HG02870 (cell line): ENCODE data around the gene AATF.

Source experiments
- ATAC-seq: cut with Tn5 transposase; IDR thresholded peaks from one replicate; pipeline ENCODE4 v1.9.1; 2021; ENCODE audit warnings: mild to moderate bottlenecking, moderate library complexity; ENCODE audit not compliant: unreplicated experiment

AATF gene

DNA sequence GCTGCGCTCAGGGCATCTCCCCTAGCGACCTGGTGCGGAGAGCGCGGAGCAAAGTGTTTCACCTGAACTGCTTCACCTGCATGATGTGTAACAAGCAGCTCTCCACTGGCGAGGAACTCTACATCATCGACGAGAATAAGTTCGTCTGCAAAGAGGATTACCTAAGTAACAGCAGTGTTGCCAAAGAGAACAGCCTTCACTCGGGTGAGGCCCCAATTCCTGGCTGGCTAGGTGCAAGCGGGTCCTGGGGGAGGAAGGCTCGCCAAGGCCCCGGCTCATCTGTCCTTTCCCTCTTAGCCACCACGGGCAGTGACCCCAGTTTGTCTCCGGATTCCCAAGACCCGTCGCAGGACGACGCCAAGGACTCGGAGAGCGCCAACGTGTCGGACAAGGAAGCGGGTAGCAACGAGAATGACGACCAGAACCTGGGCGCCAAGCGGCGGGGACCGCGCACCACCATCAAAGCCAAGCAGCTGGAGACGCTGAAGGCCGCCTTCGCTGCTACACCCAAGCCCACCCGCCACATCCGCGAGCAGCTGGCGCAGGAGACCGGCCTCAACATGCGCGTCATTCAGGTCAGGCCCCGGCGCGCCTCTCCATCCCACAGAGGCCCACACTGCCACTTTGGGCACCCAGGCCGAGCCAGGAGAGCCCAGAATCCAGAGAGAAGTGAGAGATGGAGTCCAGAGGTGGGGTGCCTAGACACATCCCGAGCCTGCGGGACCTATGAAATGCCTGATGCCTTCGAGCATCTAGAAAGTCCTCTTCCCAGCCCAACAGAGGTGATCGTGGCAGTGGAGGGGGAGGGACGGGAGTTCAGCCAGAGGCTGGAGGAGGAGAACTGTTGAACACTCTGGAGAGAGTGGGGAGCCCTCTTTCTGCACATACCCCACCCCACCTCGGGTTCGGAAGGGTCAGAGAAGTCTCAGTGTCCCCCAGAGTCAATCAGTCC is 8.2 kb upstream of the AATF start:
- ATAC-seq = no peak

DNA sequence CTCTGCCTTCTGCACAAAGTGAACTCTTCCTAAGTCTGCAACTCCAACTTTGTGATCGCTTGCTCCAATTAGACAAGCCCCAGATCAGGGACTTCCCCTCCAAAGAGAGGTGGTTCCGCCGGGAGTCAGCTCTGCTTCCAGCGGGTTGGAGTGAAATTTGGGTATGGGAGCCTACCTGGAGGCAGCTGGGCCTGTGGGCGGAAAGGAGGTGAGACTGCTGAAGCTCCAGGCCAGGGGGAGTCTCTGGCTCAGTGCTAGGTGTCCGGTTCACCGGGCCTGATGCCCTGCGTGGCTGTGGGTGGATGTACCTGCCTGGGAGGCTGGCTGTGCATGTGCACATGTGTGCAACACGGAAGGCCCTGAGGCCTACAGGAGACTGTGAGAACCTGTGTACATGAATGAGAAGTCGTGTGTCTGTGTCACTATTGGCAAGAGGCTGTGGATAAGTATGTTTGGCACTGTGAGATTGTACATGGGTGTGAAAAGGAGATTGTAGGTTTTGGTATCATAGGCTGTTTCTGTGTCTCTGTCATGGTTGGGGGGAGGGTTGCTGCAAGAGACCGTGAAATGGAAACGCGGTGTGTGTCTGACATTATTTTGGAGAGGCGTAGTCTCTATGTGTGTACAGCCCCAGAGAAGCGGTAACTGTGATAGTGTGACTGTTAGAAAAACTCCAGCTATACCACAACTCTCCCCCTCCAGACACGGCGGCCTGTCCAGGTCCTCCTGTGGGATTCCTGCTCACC is 7.3 kb upstream of the AATF start:
- no peak for ATAC-seq

DNA sequence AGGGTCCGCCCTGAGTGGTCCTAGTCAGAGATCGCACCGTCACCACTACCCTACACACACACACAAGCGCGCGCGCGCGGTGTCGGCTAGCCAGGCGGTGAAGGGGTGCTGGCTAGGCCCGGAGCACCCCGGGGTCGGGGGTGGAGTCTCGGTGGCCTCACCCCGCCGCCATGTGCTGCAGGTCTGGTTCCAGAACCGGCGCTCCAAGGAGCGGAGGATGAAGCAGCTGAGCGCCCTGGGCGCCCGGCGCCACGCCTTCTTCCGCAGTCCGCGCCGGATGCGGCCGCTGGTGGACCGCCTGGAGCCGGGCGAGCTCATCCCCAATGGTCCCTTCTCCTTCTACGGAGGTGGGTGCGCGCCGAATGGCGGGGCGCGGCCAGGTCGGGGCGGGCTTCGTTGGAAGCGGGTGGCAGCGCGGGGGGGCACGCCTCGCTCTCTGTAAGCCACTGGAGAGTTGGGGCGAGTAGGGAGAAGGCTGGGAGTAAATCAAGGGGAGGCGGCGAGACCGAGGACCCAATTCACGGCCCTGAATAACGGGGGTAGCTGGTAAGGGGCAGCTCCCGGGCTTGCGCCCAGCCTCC is 6.6 kb upstream of the AATF start:
- no peak for ATAC-seq

- ATAC-seq = no peak
These were observed 6.1 kb upstream of the AATF start for GRCh38 chr17:36942631-36943125.

- no peak for ATAC-seq
These were observed 5.2 kb upstream of the AATF start for GRCh38 chr17:36943250-36944191.

- ATAC-seq = no peak
These were observed 4.2 kb upstream of the AATF start for GRCh38 chr17:36944553-36944952.

DNA sequence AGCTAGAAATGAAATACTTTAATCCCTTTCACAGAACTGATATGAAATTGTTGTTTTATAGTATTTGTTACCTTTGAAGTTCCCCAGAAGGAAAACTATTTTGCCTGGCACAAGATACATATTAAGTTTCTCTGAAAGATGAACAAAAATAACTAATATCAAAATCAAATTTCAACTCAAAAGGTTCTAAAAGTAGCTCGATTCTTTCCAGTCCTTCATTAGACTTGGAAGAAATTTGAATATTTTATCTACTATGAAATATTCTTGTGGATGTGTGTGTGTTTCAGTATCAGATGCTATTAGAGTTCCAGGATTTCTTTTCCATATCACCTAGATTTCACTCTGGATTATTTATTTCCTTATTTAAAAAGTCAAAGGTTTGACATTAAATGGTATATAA is 3.6 kb upstream of the AATF start:
- ATAC-seq = no peak

GRCh38 chr17:36945959-36946725 is 2.6 kb upstream of the AATF start:
- ATAC-seq = no peak

GRCh38 chr17:36946726-36947091 is 2.0 kb upstream of the AATF start:
- ATAC-seq = no peak

DNA sequence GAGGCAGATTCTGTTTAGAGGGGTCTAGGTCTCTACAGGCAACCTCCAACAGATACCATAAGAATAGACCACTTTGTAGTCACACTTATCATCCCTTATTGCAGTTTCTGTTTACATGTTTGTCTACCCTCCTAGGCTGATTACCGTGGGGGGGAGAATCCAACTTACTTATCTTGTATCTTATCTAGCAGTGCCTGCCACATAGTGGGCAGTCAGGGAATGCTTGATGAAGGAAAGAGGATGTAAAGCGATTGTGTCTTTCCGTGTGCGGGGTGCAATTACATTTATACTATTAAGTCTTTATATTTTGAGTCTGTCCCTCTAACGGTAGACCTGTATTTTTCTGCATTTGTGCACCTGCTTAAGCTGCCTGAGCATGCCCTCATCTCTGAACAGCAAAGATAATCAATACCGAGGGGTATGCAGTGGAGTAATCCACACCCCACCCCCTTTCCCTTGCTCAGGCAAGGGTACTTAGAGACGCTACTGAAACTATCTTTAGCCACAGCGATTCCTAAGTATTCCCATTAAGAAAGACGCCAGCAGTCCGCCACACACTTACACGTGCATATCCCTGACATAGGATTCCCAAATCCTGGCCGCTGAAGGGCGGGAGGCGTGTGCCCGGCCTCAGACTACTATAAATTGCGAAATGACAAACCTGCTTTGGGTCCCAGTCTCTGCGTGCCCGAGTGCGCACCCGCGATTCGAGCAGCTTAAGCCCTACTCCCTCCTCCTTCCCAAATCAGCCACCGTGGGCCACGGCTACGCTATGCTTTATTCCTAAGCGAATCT is 635 bp upstream of the AATF start:
- ATAC-seq = no peak

DNA sequence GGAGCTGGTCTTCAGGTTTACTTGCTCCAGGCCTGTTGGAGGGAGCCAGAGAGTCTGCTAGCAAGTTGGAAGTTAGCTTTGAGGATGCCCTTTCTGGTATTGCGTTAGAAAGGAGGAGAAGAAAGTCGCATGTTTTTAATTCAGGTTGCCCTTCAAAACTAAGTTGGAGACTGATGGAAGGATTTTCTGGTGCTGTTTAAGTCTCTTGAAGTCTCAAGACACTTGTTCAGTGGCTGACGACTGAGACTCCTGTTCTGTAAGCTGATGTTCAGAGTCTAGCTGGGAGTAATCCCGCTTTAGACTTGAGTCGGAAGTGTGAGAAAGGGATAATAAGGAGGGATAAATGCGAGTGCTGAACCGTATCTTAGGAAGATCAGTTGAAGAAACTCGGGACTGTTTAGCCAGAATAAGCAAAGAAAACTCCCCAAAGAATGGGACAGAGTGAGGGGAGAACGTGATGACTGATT is 740 bp downstream of the AATF start:
- no peak for ATAC-seq

- ATAC-seq = no peak
These were observed 1.3 kb downstream of the AATF start for GRCh38 chr17:36950027-36950426.

GRCh38 chr17:36951084-36951789 is 2.5 kb downstream of the AATF start:
- no peak for ATAC-seq

GRCh38 chr17:36971508-36971907 is 22.8 kb downstream of the AATF start:
- no peak for ATAC-seq

DNA sequence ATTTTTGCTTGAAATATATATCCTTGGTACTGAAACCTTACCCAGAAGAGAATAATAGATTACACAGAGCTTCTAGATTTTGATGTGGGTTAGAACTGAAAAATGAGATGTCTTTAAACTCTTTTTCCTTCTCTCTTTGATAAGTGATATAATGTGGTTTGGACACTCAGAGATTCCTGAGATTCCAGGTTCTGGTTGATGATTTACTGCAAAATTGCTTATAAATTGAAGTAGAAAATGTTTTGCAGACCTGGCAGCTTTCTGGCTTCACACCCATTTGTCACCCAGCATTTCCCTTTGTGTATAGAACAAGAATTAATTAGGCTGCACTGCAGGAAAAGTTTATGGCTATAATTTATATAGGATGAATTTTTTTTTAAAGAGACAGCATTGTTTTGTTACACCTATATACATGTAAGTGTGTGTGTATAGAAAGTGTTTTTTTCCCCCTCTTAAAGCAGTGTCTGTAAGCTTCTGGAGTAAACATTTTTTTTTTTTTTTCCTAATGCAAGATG is 23.5 kb downstream of the AATF start:
- no peak for ATAC-seq

GRCh38 chr17:36972905-36973304 is 24.2 kb downstream of the AATF start:
- ATAC-seq = no peak

- ATAC-seq = no peak
These were observed 27.3 kb downstream of the AATF start for GRCh38 chr17:36975922-36976515.

GRCh38 chr17:36977066-36977465 is 28.3 kb downstream of the AATF start:
- ATAC-seq = no peak
